WERI-Rb-1 (cell line): ENCODE results near the gene ZFP62.

ENCODE experiments used
- DNase-seq: peaks from one replicate; pipeline ENCODE4 v3.0.0-alpha.2; 2020
- H3K27ac ChIP-seq: fragments of 250-450 bp; sonication (Bioruptor Pico); 2 replicates; pipeline ENCODE4 v1.5.1; 2020; ENCODE audit warnings: mild to moderate bottlenecking, moderate library complexity
- H3K27me3 ChIP-seq: fragments of 250-450 bp; sonication (Bioruptor Pico); 2 replicates; pipeline ENCODE4 v1.5.1; 2021; ENCODE audit warnings: mild to moderate bottlenecking, low read depth, moderate library complexity; ENCODE audit not compliant: insufficient read depth, severe bottlenecking
- H3K36me3 ChIP-seq: fragments of 250-450 bp; sonication (Bioruptor Pico); 2 replicates; pipeline ENCODE4 v1.5.1; 2020; ENCODE audit warnings: mild to moderate bottlenecking, moderate library complexity
- H3K4me3 ChIP-seq: 2 replicates; pipeline ENCODE4 v1.5.1; 2011; ENCODE audit warnings: low read depth, mild to moderate bottlenecking, control low read depth, low read length
- H3K9me3 ChIP-seq: fragments of 250-450 bp; sonication (Bioruptor Pico); 2 replicates; pipeline ENCODE4 v1.5.1; 2021; ENCODE audit warnings: mild to moderate bottlenecking, moderate library complexity; ENCODE audit not compliant: severe bottlenecking
- CTCF ChIP-seq: IDR thresholded peaks from 2 replicates; pipeline ENCODE4 v1.5.1; 2011; ENCODE audit warnings: low read depth, mild to moderate bottlenecking, control low read depth, inconsistent platforms, low read length

ZFP62 gene

DNA sequence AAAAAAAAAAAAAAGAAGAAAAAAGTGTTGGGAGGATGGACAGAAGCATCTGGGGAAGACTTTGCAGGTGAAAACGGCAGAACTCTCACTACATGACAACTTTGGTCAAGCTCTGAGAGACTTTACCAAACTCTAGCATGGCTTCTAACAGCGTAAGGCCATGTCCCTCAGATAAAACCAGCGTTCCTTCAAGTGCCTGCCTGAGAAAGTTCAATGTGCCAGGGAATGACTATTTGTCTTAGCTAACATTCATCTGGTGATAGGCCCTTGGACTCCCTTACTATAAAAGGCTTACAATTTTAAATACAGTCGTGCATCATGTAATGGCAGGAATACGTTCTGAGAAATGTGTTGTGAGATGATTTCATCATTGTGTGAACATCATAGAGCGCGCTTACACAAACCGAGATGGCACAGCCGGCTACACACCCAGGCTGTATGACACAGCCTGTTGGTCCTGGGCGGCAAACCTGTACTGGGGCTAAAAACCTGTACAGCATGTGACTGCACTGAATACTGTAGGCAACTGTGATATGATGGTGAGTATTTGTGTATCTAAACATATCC is 14.9 kb upstream of the ZFP62 start:
- no peak for DNase-seq
- Histone ChIP-seq H3K36me3 (no peaks in the 10 kb centered on the region), H3K4me3 (no peak overlapping the region), H3K9me3 (no peaks in the 10 kb centered on the region), H3K27ac (no peak overlapping the region), H3K27me3 (no peaks in the 10 kb centered on the region)
- no peak for TF ChIP-seq CTCF

- TF ChIP-seq CTCF: no peak
- no peaks in the 10 kb centered on the region for H3K36me3 ChIP-seq
- no peak for DNase-seq
These were observed 13.9 kb upstream of the ZFP62 start for GRCh38 chr5:180874804-180875582.

GRCh38 chr5:180873615-180874520 is 12.8 kb upstream of the ZFP62 start:
- no peaks in the 10 kb centered on the region for H3K36me3 ChIP-seq
- H3K27me3 ChIP-seq: no peaks in the 10 kb centered on the region
- DNase-seq: no peak
- no peak for TF ChIP-seq CTCF
- no peak overlapping the region for H3K4me3 ChIP-seq
- H3K9me3 ChIP-seq: no peaks in the 10 kb centered on the region
- no peak overlapping the region for H3K27ac ChIP-seq

More at GRCh38 chr5:180874804-180875582, 13.9 kb upstream of the ZFP62 start:
- Histone ChIP-seq H3K4me3 (no peak overlapping the region), H3K27ac (no peak overlapping the region), H3K27me3 (no peaks in the 10 kb centered on the region), H3K9me3 (no peaks in the 10 kb centered on the region)

DNA sequence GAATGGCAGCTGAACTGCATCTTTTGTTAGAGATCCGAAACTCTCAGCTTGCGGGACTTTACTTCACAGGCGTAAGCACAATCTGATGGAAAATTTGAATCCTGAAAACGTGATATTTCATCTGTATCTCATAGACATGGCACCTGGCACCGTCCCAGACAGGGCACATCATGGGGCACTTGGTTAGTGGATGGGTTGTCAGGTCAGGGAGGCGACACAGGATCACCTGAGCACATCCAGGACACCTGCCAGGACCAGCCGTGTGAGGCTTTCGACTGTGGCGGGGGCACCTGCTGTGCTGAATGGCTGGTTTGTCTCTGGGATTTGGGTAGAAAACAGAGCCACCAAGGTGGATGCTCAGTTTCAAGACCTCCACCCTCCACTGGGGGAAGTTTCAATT is 11.3 kb upstream of the ZFP62 start:
- Histone ChIP-seq H3K4me3 (no peak overlapping the region), H3K27me3 (no peaks in the 10 kb centered on the region), H3K27ac (no peak overlapping the region), H3K36me3 (no peaks in the 10 kb centered on the region), H3K9me3 (no peaks in the 10 kb centered on the region)
- no peak for TF ChIP-seq CTCF
- DNase-seq: no peak

GRCh38 chr5:180870276-180871068 is 9.4 kb upstream of the ZFP62 start:
- no peak for DNase-seq
- no peak overlapping the region for H3K27ac ChIP-seq
- TF ChIP-seq CTCF: no peak
- H3K27me3 ChIP-seq: no peaks in the 10 kb centered on the region
- H3K36me3 ChIP-seq: no peaks in the 10 kb centered on the region
- H3K4me3 ChIP-seq: no peak overlapping the region
- H3K9me3 ChIP-seq: no peaks in the 10 kb centered on the region
